CD4-positive, alpha-beta T cell treated with Interleukin-2 at 100 ng/mL for 4 hours (primary cell): ENCODE data around the gene CFAP46.
"Not testable (repeated sequence)": the region's sequence is repeated elsewhere in the genome, so short reads cannot be mapped to it uniquely, and the experiment has no call there.

Experiments
- DNase-seq: peaks from one replicate; pipeline ENCODE4 v3.0.0-alpha.2; 2020; ENCODE audit warnings: low spot score

The CFAP46 gene

GRCh38 chr10:132899054-132899750 is 43.2 kb downstream of the CFAP46 start:
- DNase-seq: no peak

- DNase-seq: no peak
These were observed 43.8 kb downstream of the CFAP46 start for GRCh38 chr10:132898391-132899053.

GRCh38 chr10:132897516-132898381 is 44.6 kb downstream of the CFAP46 start:
- DNase-seq: no peak

GRCh38 chr10:132893786-132894185 is 48.6 kb downstream of the CFAP46 start:
- DNase-seq: not testable (repeated sequence)

- DNase-seq: no peak
These were observed 49.3 kb downstream of the CFAP46 start for GRCh38 chr10:132893090-132893489.

GRCh38 chr10:132892004-132892403 is 50.4 kb downstream of the CFAP46 start:
- no peak for DNase-seq

GRCh38 chr10:132891368-132891767 is 51.0 kb downstream of the CFAP46 start:
- DNase-seq: no peak

- DNase-seq: no peak
These were observed 52.1 kb downstream of the CFAP46 start for GRCh38 chr10:132890301-132890700.

- DNase-seq: no peak
These were observed 52.8 kb downstream of the CFAP46 start for GRCh38 chr10:132889556-132889955.

GRCh38 chr10:132888898-132889490 is 53.4 kb downstream of the CFAP46 start:
- DNase-seq: no peak

GRCh38 chr10:132888446-132888845 is 53.9 kb downstream of the CFAP46 start:
- not testable (repeated sequence) for DNase-seq

GRCh38 chr10:132886211-132887099 is 55.9 kb downstream of the CFAP46 start:
- DNase-seq: no peak

GRCh38 chr10:132885451-132886210 is 56.7 kb downstream of the CFAP46 start:
- DNase-seq: no peak

- DNase-seq: no peak
These were observed 57.6 kb downstream of the CFAP46 start for GRCh38 chr10:132884691-132885271.

- no peak for DNase-seq
These were observed 58.3 kb downstream of the CFAP46 start for GRCh38 chr10:132884041-132884440.

- DNase-seq: no peak
These were observed 58.9 kb downstream of the CFAP46 start for GRCh38 chr10:132883391-132883881.

- no peak for DNase-seq
These were observed 60.1 kb downstream of the CFAP46 start for GRCh38 chr10:132882069-132882951.

- DNase-seq: no peak
These were observed 61.0 kb downstream of the CFAP46 start for GRCh38 chr10:132881186-132881920.
